GM12891 (cell line): Measurements from ENCODE around the gene NEUROD1.

ENCODE experiments used
- PAX5 ChIP-seq: IDR thresholded peaks from 2 replicates; pipeline ENCODE4 v1.6.1; 2011; ENCODE audit warnings: low read length, moderate library complexity, mild to moderate bottlenecking; ENCODE audit not compliant: insufficient read depth, severe bottlenecking
- POLR2A ChIP-seq: IDR thresholded peaks from 2 replicates; pipeline ENCODE4 v1.6.1; 2011; ENCODE audit warnings: low read depth, low read length, control low read depth
- POLR2AphosphoS5 ChIP-seq: IDR thresholded peaks from 2 replicates; pipeline ENCODE4 v1.6.1; 2011; ENCODE audit warnings: low read depth, low read length, control low read depth
- POU2F2 ChIP-seq: IDR thresholded peaks from 2 replicates; pipeline ENCODE4 v1.6.1; 2011; ENCODE audit warnings: low read depth, mild to moderate bottlenecking, control low read depth, low read length, moderate library complexity
- SPI1 ChIP-seq: IDR thresholded peaks from 2 replicates; pipeline ENCODE4 v1.6.1; 2011; ENCODE audit warnings: low read depth, low read length, control low read depth
- TAF1 ChIP-seq: IDR thresholded peaks from 2 replicates; pipeline ENCODE4 v1.6.1; 2011; ENCODE audit warnings: low read depth, low read length, control low read depth

DNA sequence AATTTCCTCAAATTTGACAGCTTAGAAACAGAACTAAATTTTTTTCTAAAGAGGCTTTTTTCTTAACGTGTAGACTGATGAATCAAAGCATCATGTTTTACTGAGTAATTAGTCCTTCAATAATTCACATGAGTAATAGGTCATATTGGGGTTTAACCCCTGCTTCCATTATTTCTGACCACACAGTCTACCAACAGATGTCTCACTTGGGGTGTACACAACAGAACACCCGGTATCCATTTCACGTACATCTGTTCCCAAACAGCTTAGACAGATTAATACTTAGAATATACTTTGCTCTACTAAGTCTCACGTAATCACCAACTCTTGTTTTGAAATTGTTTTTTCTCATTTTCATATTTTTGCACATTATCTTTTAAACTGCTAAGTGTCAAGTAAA lies 38.2 kb downstream of the NEUROD1 start:
- TF ChIP-seq POLR2AphosphoS5 = no peak
- TF ChIP-seq TAF1 = no peak
- no peak for TF ChIP-seq POLR2A
- no peak for TF ChIP-seq PAX5
- no peak for TF ChIP-seq SPI1
- no peak for TF ChIP-seq POU2F2
